Right lobe of liver (tissue), 4 donors: ENCODE results near the gene KLHL35.

ENCODE experiments used
- POLR2A ChIP-seq: fragments of 450-650 bp; IDR thresholded peaks from one replicate; pipeline ENCODE4 v1.6.1; 2017; ENCODE audit warnings: antibody characterized with exemption, mild to moderate bottlenecking
- TF ChIP-seq, protein P1 (sequence below), 4 donors: fragments of 200-600 bp in 3 of 4; fragments of 450-650 bp in 1 of 4; IDR thresholded peaks; one replicate each; pipeline versions ENCODE4 v1.5.1 to v1.8.0; 2016 to 2022; ENCODE audit warnings: antibody characterized with exemption in 4 of 4, mild to moderate bottlenecking in 2 of 4
- donor health status: DM: no; HTN: no; CAD: no.
- donor health status: DM: no; HTN: no; CAD: no.
- donor health status: DM: no; HTN: yes; CAD: no.

DNA sequence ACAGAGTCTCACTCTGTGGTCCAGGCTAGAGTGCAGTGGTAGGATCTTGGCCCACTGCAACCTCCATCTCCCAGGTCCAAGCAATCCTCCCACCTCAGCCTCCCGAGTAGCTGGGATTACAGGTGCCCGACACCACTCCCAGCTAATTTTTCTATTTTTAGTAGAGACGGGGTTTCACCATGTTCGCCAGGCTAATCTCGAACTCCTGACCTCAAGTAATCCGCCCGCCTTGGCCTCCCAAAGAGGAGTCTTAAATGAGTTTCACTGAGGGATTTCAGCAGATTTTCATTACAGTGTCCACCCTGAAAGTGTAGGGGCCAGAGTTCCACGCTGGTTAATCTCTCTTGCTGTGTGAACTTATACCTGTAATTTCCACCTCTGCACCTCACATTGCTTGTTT lies 34.1 kb downstream of the KLHL35 start:
- TF ChIP-seq POLR2A = no peak
- TF ChIP-seq, protein P1, sequence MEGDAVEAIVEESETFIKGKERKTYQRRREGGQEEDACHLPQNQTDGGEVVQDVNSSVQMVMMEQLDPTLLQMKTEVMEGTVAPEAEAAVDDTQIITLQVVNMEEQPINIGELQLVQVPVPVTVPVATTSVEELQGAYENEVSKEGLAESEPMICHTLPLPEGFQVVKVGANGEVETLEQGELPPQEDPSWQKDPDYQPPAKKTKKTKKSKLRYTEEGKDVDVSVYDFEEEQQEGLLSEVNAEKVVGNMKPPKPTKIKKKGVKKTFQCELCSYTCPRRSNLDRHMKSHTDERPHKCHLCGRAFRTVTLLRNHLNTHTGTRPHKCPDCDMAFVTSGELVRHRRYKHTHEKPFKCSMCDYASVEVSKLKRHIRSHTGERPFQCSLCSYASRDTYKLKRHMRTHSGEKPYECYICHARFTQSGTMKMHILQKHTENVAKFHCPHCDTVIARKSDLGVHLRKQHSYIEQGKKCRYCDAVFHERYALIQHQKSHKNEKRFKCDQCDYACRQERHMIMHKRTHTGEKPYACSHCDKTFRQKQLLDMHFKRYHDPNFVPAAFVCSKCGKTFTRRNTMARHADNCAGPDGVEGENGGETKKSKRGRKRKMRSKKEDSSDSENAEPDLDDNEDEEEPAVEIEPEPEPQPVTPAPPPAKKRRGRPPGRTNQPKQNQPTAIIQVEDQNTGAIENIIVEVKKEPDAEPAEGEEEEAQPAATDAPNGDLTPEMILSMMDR (IDR thresholded peaks at IDR 0.05) = no peak
